ENCODE data around the gene NEK2.
"Not testable (repeated sequence)": the region's sequence is repeated elsewhere in the genome, so short reads cannot be mapped to it uniquely, and the experiment has no call there.

NEK2 gene

DNA sequence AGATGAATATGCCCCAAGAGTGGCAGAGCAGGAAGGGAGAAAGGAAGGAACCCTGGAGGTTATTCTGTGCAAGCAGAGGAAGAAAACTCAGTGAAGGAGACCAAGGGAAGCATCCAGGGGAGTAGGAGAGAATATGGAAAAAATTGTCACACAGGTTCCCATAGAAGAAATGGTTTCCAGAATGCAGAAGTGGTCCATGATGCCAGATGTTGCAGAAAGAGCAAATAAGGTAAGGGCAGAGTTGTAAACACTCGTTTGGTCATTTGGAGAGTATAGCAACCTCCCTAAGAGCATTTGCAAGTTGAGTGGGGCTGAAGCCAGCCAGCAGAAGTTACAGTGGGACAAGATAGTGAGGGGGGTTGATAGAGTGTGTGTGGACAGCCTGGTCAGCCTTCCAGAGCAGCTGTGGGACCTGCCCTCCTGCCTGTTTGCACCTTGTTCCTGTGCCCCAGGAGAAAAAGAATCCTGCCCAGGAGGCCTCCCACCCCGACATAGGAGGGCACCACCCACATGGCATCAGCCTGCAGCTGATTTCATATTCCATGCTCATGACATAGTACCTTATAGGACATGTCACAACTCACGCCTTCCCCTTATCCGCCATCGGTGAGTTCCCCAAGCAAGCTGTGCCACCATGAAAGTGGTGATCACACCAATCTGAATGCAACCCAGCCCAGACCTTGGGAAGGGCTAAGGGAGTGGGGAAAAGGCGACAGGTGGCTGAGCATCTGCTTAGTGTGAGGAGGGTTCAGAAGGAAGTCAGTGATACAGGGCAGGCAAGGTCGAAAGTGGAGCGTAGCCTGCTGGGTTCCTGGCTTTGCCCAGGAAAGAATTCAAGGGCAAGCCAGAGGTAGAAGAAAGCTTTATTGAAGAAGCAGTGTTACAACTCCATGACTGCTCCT is 8.2 kb upstream of the NEK2 start:
- no peaks in the 10 kb centered on the region for H3K79me2 ChIP-seq (ENCODE audit: insufficient read depth, low read length)
- H3K36me3 ChIP-seq (ENCODE audit: low read length) = no peaks in the 10 kb centered on the region
- H3K9ac ChIP-seq (ENCODE audit: low read length) = no peak overlapping the region
- no peak overlapping the region for H2AFZ ChIP-seq (ENCODE audit: low read depth, low read length, severe bottlenecking)
- H3F3A ChIP-seq (ENCODE audit: insufficient read depth) = no peaks in the 10 kb centered on the region
- H3K27me3 ChIP-seq (ENCODE audit: low read length) = no peaks in the 10 kb centered on the region
- no peak overlapping the region for H3K4me3 ChIP-seq (ENCODE audit: insufficient read depth, low read length, poor library complexity, severe bottlenecking)
- H3K9me2 ChIP-seq (replicated peaks; ENCODE audit: insufficient read depth, low read length) = no peaks in the 10 kb centered on the region
- TF ChIP-seq EZH2phosphoT487 (conservative IDR thresholded peaks at IDR 0.05; ENCODE audit: low read length) (no peak), CTCF (IDR thresholded peaks at IDR 0.05; ENCODE audit: insufficient read depth, low read length, poor library complexity, severe bottlenecking) (no peak)
- no peaks in the 10 kb centered on the region for H4K20me1 ChIP-seq (ENCODE audit: low read depth, low read length)
- H3K27ac ChIP-seq (ENCODE audit: low read depth, low read length) = no peak overlapping the region
- H3K4me2 ChIP-seq (ENCODE audit: low read depth, low read length, poor library complexity, severe bottlenecking) = no peak overlapping the region
- H3K9me3 ChIP-seq (ENCODE audit: insufficient read depth, low read length) = no peaks in the 10 kb centered on the region

DNA sequence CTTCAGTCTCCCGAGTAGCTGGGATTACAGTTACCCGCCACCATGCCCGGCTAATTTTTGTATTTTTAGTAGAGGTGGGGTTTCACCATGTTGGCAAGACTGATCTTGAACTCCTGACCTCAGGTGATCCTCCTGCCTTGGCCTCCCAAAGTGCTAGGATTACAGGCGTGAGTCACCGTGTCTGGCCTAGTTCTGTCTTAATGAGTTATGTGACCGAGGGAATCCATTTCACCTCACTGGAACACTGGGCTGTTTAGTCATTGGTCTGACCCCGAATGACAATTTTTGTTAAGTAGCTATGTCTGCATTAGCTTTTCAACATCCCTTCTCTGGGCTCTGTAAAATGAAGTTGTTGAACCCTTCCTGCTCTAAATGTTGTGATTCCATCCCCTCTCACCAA is 6.8 kb upstream of the NEK2 start:
- not testable (repeated sequence) for H2AFZ ChIP-seq (ENCODE audit: low read depth, low read length, severe bottlenecking); H3K4me2 ChIP-seq (ENCODE audit: low read depth, low read length, poor library complexity, severe bottlenecking)

GRCh38 chr1:211680752-211681327 is 5.4 kb upstream of the NEK2 start:
- Histone ChIP-seq H4K20me1 (ENCODE audit: low read depth, low read length) (no peaks in the 10 kb centered on the region), H3K4me3 (ENCODE audit: insufficient read depth, low read length, poor library complexity, severe bottlenecking) (no peak overlapping the region), H3K79me2 (ENCODE audit: insufficient read depth, low read length) (no peaks in the 10 kb centered on the region), H3K4me2 (ENCODE audit: low read depth, low read length, poor library complexity, severe bottlenecking) (peak overlapping the region; percentile 46), H3K9me3 (ENCODE audit: insufficient read depth, low read length) (no peaks in the 10 kb centered on the region), H3F3A (ENCODE audit: insufficient read depth) (peaks cover 5% of the 10 kb centered on the region; the same call in 1 of the 2 replicates), H2AFZ (ENCODE audit: low read depth, low read length, severe bottlenecking) (peak overlapping the region; percentile 78), H3K36me3 (ENCODE audit: low read length) (no peaks in the 10 kb centered on the region), H3K27me3 (ENCODE audit: low read length) (no peaks in the 10 kb centered on the region), H3K9ac (ENCODE audit: low read length) (peak overlapping the region; percentile 24; the same call in 1 of the 2 replicates), H3K27ac (ENCODE audit: low read depth, low read length) (peak overlapping the region; percentile 51), H3K9me2 (replicated peaks; ENCODE audit: insufficient read depth, low read length) (no peaks in the 10 kb centered on the region)
- TF ChIP-seq EZH2phosphoT487 (conservative IDR thresholded peaks at IDR 0.05; ENCODE audit: low read length) = no peak
- TF ChIP-seq CTCF (IDR thresholded peaks at IDR 0.05; ENCODE audit: insufficient read depth, low read length, poor library complexity, severe bottlenecking) = peak; percentile 33

More for the DNA sequence above, 6.8 kb upstream of the NEK2 start:
- H3K36me3 ChIP-seq (ENCODE audit: low read length); H3K9ac ChIP-seq (ENCODE audit: low read length); H3K9me2 ChIP-seq (replicated peaks; ENCODE audit: insufficient read depth, low read length); H3K27me3 ChIP-seq (ENCODE audit: low read length); H4K20me1 ChIP-seq (ENCODE audit: low read depth, low read length); H3K27ac ChIP-seq (ENCODE audit: low read depth, low read length); H3F3A ChIP-seq (ENCODE audit: insufficient read depth); H3K9me3 ChIP-seq (ENCODE audit: insufficient read depth, low read length); H3K4me3 ChIP-seq (ENCODE audit: insufficient read depth, low read length, poor library complexity, severe bottlenecking); H3K79me2 ChIP-seq (ENCODE audit: insufficient read depth, low read length): not testable (repeated sequence)

DNA sequence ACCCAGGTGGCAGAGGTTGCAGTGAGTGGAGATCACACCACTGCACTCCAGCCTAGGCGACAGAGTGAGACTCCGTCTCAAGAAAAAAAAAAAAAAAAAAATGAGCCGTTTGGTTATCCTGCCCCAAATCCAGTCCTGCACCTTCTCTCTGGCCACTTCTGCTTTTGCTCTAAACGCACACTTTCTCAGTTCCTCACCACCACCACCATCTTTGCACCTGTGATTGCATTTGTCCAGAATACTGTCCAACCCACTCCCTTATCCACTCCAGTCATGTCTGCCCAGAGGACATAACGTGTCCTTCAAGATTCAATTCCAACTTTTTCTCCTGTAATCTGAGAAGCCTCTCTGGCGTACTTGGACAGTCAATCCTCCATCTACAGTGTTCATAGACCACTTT is 2.2 kb upstream of the NEK2 start:
- Histone ChIP-seq H2AFZ (ENCODE audit: low read depth, low read length, severe bottlenecking) (no peak overlapping the region), H4K20me1 (ENCODE audit: low read depth, low read length) (no peaks in the 10 kb centered on the region), H3K4me3 (ENCODE audit: insufficient read depth, low read length, poor library complexity, severe bottlenecking) (no peak overlapping the region), H3K79me2 (ENCODE audit: insufficient read depth, low read length) (peaks cover 16% of the 10 kb centered on the region), H3K27ac (ENCODE audit: low read depth, low read length) (no peak overlapping the region), H3K36me3 (ENCODE audit: low read length) (no peaks in the 10 kb centered on the region), H3K9me3 (ENCODE audit: insufficient read depth, low read length) (no peaks in the 10 kb centered on the region), H3K9ac (ENCODE audit: low read length) (no peak overlapping the region), H3K9me2 (replicated peaks; ENCODE audit: insufficient read depth, low read length) (no peaks in the 10 kb centered on the region), H3K27me3 (ENCODE audit: low read length) (no peaks in the 10 kb centered on the region), H3F3A (ENCODE audit: insufficient read depth) (peaks cover 5% of the 10 kb centered on the region; the same call in 1 of the 2 replicates), H3K4me2 (ENCODE audit: low read depth, low read length, poor library complexity, severe bottlenecking) (no peak overlapping the region)
- TF ChIP-seq EZH2phosphoT487 (conservative IDR thresholded peaks at IDR 0.05; ENCODE audit: low read length) = no peak
- no peak for TF ChIP-seq CTCF (IDR thresholded peaks at IDR 0.05; ENCODE audit: insufficient read depth, low read length, poor library complexity, severe bottlenecking)

Measured in SU-DHL-6 (cell line).